Lung (tissue), 12 donors: Measurements from ENCODE around the gene WSB1. TPM values are rescaled to one million over a fixed set of nuclear protein-coding genes. Genes with fewer than 3 reads are reported as not detected.

Experiments
- ATAC-seq: fragments of 200-7000 bp; cut with Tn5 transposase; one replicate; pipeline ENCODE4 v1.9.1; 2020; ENCODE audit warnings: moderate number of reproducible peaks; ENCODE audit not compliant: insufficient read depth, low FRiP score
- DNase-seq, 3 donors: peaks; one replicate each; pipeline ENCODE4 v3.0.0-alpha.2; 2013 to 2017
- H3K27ac ChIP-seq, 2 donors: one replicate each; pipeline ENCODE4 v1.5.1; 2013; ENCODE audit warnings: mild to moderate bottlenecking in 2 of 2, moderate library complexity in 2 of 2, control low read depth in 1 of 2, inconsistent platforms in 1 of 2, low read depth in 1 of 2, low read length in 1 of 2
- H3K27me3 ChIP-seq, 3 donors: one replicate each; pipeline ENCODE4 v1.5.1; 2013; ENCODE audit warnings: low read length in 2 of 3; ENCODE audit not compliant: control insufficient read depth in 3 of 3, insufficient read depth in 3 of 3
- H3K36me3 ChIP-seq, 4 donors: one replicate each; pipeline ENCODE4 v1.5.1; 2013; ENCODE audit warnings: low read length in 4 of 4, mild to moderate bottlenecking in 1 of 4, moderate library complexity in 1 of 4; ENCODE audit not compliant: control insufficient read depth in 4 of 4, insufficient read depth in 4 of 4
- H3K4me1 ChIP-seq, 5 donors: one replicate each; pipeline ENCODE4 v1.5.1; 2013; ENCODE audit warnings: low read length in 5 of 5, mild to moderate bottlenecking in 2 of 5, moderate library complexity in 1 of 5; ENCODE audit not compliant: control insufficient read depth in 5 of 5, insufficient read depth in 5 of 5
- H3K4me3 ChIP-seq: one replicate; pipeline ENCODE4 v1.5.1; 2013; ENCODE audit warnings: mild to moderate bottlenecking, control low read depth, moderate library complexity
- H3K9ac ChIP-seq, 2 donors: one replicate each; pipeline ENCODE4 v1.5.1; 2013; ENCODE audit warnings: low read length in 2 of 2, control low read depth in 1 of 2; ENCODE audit not compliant: insufficient read depth in 1 of 2
- H3K9me3 ChIP-seq, 4 donors: one replicate each; pipeline ENCODE4 v1.5.1; 2013; ENCODE audit warnings: low read length in 3 of 4, mild to moderate bottlenecking in 1 of 4, moderate library complexity in 1 of 4; ENCODE audit not compliant: control insufficient read depth in 4 of 4, insufficient read depth in 3 of 4
- CTCF ChIP-seq: IDR thresholded peaks from 2 replicates; pipeline ENCODE4 v1.5.1; 2012; ENCODE audit warnings: mild to moderate bottlenecking; ENCODE audit errors: control extremely low read depth, extremely low read depth
- WGBS, 2 donors: extraction: QIAGEN DNeasy Blood & Tissue Kit; methylation state at CpG; one replicate each; pipeline ENCODE4 v1.1.7; 2013; 5-methylcytosine and 5-hydroxymethylcytosine counted together
- polyA plus RNA-seq, 2 donors: library from polyadenylated mRNA; stranded (reverse); fragments of 200-250 nt; gene quantifications; one replicate each; pipeline ENCODE4 v1.2.1, GENCODE V29; 2013
- total RNA-seq, 2 donors: library from RNA; depleted of rRNA in 1 of 2; stranded (reverse); fragments of >200 nt in 1 of 2; gene quantifications; one replicate each; pipeline ENCODE4 v1.2.1, GENCODE V29; 2014 to 2021
- donor health status: control.
- donor health status: control.
- donor health status: Bipolar disorder and iron deficiency.
- donor health status: healthy.
- donor health status: DM: yes; HTN: yes; CAD: no.

The WSB1 gene
- total and polyA plus RNA-seq, 4 donors = 181 to 748 (median 268) TPM

GRCh38 chr17:27329146-27329805 lies 35.4 kb downstream of the WSB1 start:
- Histone ChIP-seq H3K27me3 (no peaks in the 10 kb centered on the region), H3K27ac (no peak overlapping the region), H3K9ac (no peak overlapping the region), H3K4me1 (peaks cover 0 to 13% (median 3%) of the 10 kb centered on the region in 5 donors), H3K9me3 (no peaks in the 10 kb centered on the region), H3K4me3 (no peak overlapping the region), H3K36me3 (no peaks in the 10 kb centered on the region)
- DNase-seq (no peak), ATAC-seq (no peak)
- WGBS, 2 donors = 87 to 91% methylated on average over 8 of the region's 8 CpGs
- TF ChIP-seq CTCF = no peak

GRCh38 chr17:27332047-27332393 lies 38.1 kb downstream of the WSB1 start:
- Histone ChIP-seq H3K4me1 (peaks cover 0 to 10% (median 0%) of the 10 kb centered on the region in 5 donors), H3K4me3 (no peak overlapping the region)
- WGBS, 2 donors = 78 to 79% methylated on average over 3 of the region's 3 CpGs

DNA sequence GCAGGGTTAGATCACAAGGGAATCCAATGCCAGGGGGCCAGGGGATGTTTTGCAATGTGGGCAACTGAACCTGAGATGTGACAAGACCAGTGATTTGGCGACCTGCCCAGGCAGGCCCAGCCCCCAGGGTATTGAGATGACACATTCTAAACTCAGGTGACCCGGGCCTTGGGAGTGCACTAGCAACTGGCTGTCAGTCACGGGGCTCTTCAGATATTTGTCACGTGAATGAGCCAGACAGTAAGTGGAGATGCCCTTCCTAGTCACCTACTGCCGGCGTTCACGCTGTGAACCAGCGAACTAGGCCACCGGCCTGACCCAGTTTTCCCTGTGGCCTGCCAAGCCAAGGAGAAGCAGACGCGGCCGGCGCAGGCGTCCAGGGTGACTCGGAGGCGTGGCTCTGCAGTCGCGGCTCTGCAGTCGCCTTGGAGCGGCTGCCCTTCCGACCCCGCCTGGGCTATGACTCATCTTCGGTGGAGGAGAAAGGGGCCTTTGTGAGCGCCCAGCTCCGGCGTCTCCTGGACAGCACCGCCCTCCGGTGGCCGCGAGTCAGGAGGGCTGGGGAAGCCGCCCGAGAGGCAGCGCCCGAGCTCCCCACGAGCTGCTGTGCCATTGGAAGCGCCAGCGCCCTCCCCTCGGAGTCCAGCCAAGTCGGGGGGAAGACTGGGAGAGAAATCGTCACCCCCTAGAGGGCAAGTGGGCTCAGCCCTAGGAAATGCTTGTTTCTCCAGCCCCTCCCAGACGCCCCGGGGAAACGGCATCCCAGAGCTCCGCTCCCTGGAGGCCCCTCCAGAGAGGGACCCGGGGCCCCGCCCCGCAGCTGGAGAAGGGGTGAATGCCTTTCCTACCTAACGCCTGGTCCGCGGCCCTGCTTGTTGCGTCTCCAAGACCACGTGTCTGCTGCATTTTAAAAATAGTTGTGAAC lies 38.8 kb downstream of the WSB1 start:
- TF ChIP-seq CTCF = peak; percentile 87
- Histone ChIP-seq H3K4me3 (peak overlapping the region; percentile 1), H3K27ac (peak overlapping the region; percentile 78 to 98), H3K9ac (peak overlapping the region; percentile 46 to 66), H3K27me3 (no peaks in the 10 kb centered on the region), H3K36me3 (no peaks in the 10 kb centered on the region), H3K9me3 (no peaks in the 10 kb centered on the region), H3K4me1 (peaks cover 0 to 10% (median 0%) of the 10 kb centered on the region in 5 donors)
- ATAC-seq (peak; percentile 98), DNase-seq (peak; percentile 97 to 98 (median 98))
- WGBS, 2 donors = 0 to 1% methylated on average over 52 of the region's 52 CpGs

More at GRCh38 chr17:27332047-27332393, 38.1 kb downstream of the WSB1 start:
- Histone ChIP-seq H3K27me3 (no peaks in the 10 kb centered on the region), H3K9ac (no peak overlapping the region), H3K9me3 (no peaks in the 10 kb centered on the region), H3K36me3 (no peaks in the 10 kb centered on the region), H3K27ac (peak overlapping the region; percentile 78 to 98)
- DNase-seq = no peak
- ATAC-seq = no peak
- no peak for TF ChIP-seq CTCF
